Liver (tissue), 9 donors: ENCODE data around the gene TMEM47. TPM values are rescaled to one million over a fixed set of nuclear protein-coding genes. Genes with fewer than 3 reads are reported as not detected.

Source experiments
- DNase-seq: peaks from one replicate; pipeline ENCODE4 v3.0.0-alpha.2; 2017; ENCODE audit warnings: low spot score
- H3K27ac ChIP-seq, 2 donors: one replicate each; pipeline ENCODE4 v1.7.0; 2013; ENCODE audit warnings: inconsistent platforms in 2 of 2, low read length in 2 of 2, control low read depth in 1 of 2, low read depth in 1 of 2, mild to moderate bottlenecking in 1 of 2
- H3K27me3 ChIP-seq, 4 donors: one replicate each; pipeline versions ENCODE4 v1.6.1 to v1.7.0; 2013; ENCODE audit warnings: low read length in 3 of 4, inconsistent platforms in 1 of 4, mild to moderate bottlenecking in 1 of 4, moderate library complexity in 1 of 4; ENCODE audit not compliant: control insufficient read depth in 4 of 4, insufficient read depth in 4 of 4
- H3K36me3 ChIP-seq, 4 donors: one replicate each; pipeline versions ENCODE4 v1.6.1 to v1.7.0; 2013; ENCODE audit warnings: low read length in 3 of 4, mild to moderate bottlenecking in 3 of 4, low read depth in 1 of 4, moderate library complexity in 1 of 4; ENCODE audit not compliant: control insufficient read depth in 4 of 4, insufficient read depth in 3 of 4
- H3K4me1 ChIP-seq, 4 donors: one replicate each; pipeline versions ENCODE4 v1.6.1 to v1.7.0; 2013; ENCODE audit warnings: low read length in 3 of 4, mild to moderate bottlenecking in 3 of 4, moderate library complexity in 1 of 4; ENCODE audit not compliant: control insufficient read depth in 4 of 4, insufficient read depth in 4 of 4
- H3K4me3 ChIP-seq, 3 donors: one replicate each; pipeline versions ENCODE4 v1.6.1 to v1.7.0; 2013; ENCODE audit warnings: low read length in 3 of 3, control low read depth in 1 of 3, low read depth in 1 of 3, mild to moderate bottlenecking in 1 of 3
- H3K9ac ChIP-seq, 2 donors: one replicate each; pipeline ENCODE4 v1.7.0; 2013; ENCODE audit warnings: low read length in 2 of 2, mild to moderate bottlenecking in 2 of 2, moderate library complexity in 2 of 2, control low read depth in 1 of 2, low read depth in 1 of 2
- H3K9me3 ChIP-seq, 4 donors: one replicate each; pipeline versions ENCODE4 v1.6.1 to v1.7.0; 2013; ENCODE audit warnings: low read length in 3 of 4; ENCODE audit not compliant: control insufficient read depth in 4 of 4
- EGR1 ChIP-seq, 2 donors: IDR thresholded peaks; 2 replicates each; pipeline ENCODE4 v1.6.1; 2016 to 2018; ENCODE audit warnings: antibody characterized with exemption in 2 of 2, low read depth in 2 of 2
- GABPA ChIP-seq, 2 donors: IDR thresholded peaks in 1 of 2; conservative IDR thresholded peaks in 1 of 2; 2 replicates each; pipeline ENCODE4 v1.6.1; 2016; ENCODE audit warnings: antibody characterized with exemption in 2 of 2, mild to moderate bottlenecking in 1 of 2, moderate library complexity in 1 of 2
- HNF4A ChIP-seq, 2 donors: conservative IDR thresholded peaks; 2 replicates each; pipeline ENCODE4 v1.6.1; 2016; ENCODE audit warnings: antibody characterized with exemption in 2 of 2, mild to moderate bottlenecking in 2 of 2
- HNF4G ChIP-seq: IDR thresholded peaks from 2 replicates; pipeline ENCODE4 v1.6.1; 2016; ENCODE audit warnings: antibody characterized with exemption
- MAX ChIP-seq: IDR thresholded peaks from 2 replicates; pipeline ENCODE4 v1.6.1; 2016; ENCODE audit warnings: antibody characterized with exemption
- NR2F2 ChIP-seq: IDR thresholded peaks from 2 replicates; pipeline ENCODE4 v1.6.1; 2016; ENCODE audit warnings: antibody characterized with exemption
- RAD21 ChIP-seq, 2 donors: IDR thresholded peaks; 2 replicates each; pipeline ENCODE4 v1.6.1; 2016; ENCODE audit warnings: antibody characterized with exemption in 2 of 2, mild to moderate bottlenecking in 2 of 2
- SP1 ChIP-seq: IDR thresholded peaks from 2 replicates; pipeline ENCODE4 v1.6.1; 2018; ENCODE audit warnings: antibody characterized with exemption, mild to moderate bottlenecking
- YY1 ChIP-seq: IDR thresholded peaks from 2 replicates; pipeline ENCODE4 v1.6.1; 2016; ENCODE audit warnings: antibody characterized with exemption, mild to moderate bottlenecking
- ZBTB33 ChIP-seq: IDR thresholded peaks from 2 replicates; pipeline ENCODE4 v1.6.1; 2016; ENCODE audit warnings: antibody characterized with exemption
- WGBS: extraction: QIAGEN DNeasy Blood & Tissue Kit; methylation state at CpG from one replicate; pipeline ENCODE4 v1.1.7; 2013; 5-methylcytosine and 5-hydroxymethylcytosine counted together
- polyA plus RNA-seq, 2 donors: library from polyadenylated mRNA; stranded (reverse) in 1 of 2; unstranded in 1 of 2; fragments of 200-250 nt in 1 of 2; fragments of >200 nt in 1 of 2; fragmentation: Nextera tagmentation in 1 of 2; extraction: Ambion mirVana in 1 of 2; gene quantifications; one replicate each; pipeline versions ENCODE4 v1.2.1 to v1.2.3, GENCODE V29; 2013 to 2015
- total RNA-seq, 2 donors: library from RNA; depleted of rRNA; stranded (reverse); fragments of >200 nt; gene quantifications; one replicate each; pipeline ENCODE4 v1.2.3, GENCODE V29; 2014
- TF ChIP-seq, protein P1 (sequence below): fragments of 150-350 bp; IDR thresholded peaks from 2 replicates; pipeline ENCODE4 v1.5.1; 2017; ENCODE audit warnings: improper control_type of control experiment, low read depth, low read length; ENCODE audit not compliant: missing input control
- donor health status: healthy.
- donor health status: healthy.
- donor health status: healthy.
- donor health status: healthy.
- donor health status: healthy.

Gene TMEM47
- total and polyA plus RNA-seq, 4 donors, result 7.1 to 13.4 (median 9.5) TPM

DNA sequence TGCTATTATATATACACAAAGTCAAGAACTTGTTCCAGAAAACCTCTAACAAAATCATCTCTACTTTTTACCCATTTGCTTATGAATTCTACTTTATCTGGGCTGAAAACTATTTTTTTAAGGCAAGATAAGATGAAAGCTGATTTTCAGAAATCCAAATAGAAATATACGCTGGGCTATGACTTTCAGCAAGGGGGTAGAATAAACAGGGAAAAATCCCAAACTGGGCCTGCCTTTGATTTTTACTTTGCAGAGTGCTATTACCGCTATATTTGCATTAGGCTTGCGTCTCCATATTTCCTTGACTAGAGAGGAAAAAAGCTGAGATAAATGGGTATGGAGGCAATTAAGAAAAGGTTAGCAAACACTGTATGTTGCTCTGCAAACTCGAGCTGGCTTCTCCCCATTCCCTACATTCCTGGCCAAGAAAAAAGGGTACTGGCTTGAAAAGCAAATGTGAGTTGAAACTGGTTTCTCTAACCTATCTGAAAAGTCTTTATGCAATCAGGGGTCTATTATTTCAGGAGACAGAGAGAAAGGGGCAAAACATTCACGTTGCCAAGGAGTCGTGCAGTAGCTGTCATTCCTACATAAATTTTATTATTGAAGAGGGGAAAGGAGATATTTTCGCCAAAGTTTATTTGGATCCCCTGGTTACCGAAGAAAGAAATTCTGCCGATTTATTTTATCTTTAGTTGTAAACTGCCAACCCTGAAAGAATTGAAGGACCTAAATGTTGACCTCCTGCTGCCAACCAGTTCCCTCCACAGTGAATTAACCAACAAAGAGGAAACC lies 2.2 kb downstream of the TMEM47 start:
- 10% methylated on average over 9 of the region's 9 CpGs for WGBS
- Histone ChIP-seq H3K4me3 (peak overlapping the region in 2 of 3 donors; percentile 35 to 72), H3K4me1 (peaks cover 0 to 7% (median 0%) of the 10 kb centered on the region in 4 donors), H3K27ac (peak overlapping the region; percentile 47 to 67), H3K27me3 (no peaks in the 10 kb centered on the region), H3K9ac (peak overlapping the region in 1 of 2 donors; percentile 39), H3K36me3 (no peaks in the 10 kb centered on the region), H3K9me3 (no peaks in the 10 kb centered on the region)
- DNase-seq, result no peak
- TF ChIP-seq, protein P1, sequence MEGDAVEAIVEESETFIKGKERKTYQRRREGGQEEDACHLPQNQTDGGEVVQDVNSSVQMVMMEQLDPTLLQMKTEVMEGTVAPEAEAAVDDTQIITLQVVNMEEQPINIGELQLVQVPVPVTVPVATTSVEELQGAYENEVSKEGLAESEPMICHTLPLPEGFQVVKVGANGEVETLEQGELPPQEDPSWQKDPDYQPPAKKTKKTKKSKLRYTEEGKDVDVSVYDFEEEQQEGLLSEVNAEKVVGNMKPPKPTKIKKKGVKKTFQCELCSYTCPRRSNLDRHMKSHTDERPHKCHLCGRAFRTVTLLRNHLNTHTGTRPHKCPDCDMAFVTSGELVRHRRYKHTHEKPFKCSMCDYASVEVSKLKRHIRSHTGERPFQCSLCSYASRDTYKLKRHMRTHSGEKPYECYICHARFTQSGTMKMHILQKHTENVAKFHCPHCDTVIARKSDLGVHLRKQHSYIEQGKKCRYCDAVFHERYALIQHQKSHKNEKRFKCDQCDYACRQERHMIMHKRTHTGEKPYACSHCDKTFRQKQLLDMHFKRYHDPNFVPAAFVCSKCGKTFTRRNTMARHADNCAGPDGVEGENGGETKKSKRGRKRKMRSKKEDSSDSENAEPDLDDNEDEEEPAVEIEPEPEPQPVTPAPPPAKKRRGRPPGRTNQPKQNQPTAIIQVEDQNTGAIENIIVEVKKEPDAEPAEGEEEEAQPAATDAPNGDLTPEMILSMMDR, result no peak
- TF ChIP-seq MAX, result no peak
- no peak for TF ChIP-seq GABPA (IDR thresholded peaks at IDR 0.05 in 1 of 2, conservative IDR thresholded peaks at IDR 0.05 in 1 of 2)
- TF ChIP-seq YY1, result no peak
- TF ChIP-seq HNF4A (conservative IDR thresholded peaks at IDR 0.05), result no peak
- TF ChIP-seq EGR1 (IDR thresholded peaks at IDR 0.05; ENCODE audit: low read depth in 2 of 2), result no peak
- TF ChIP-seq ZBTB33, result no peak
- TF ChIP-seq SP1, result no peak
- no peak for TF ChIP-seq RAD21 (IDR thresholded peaks at IDR 0.05)

DNA sequence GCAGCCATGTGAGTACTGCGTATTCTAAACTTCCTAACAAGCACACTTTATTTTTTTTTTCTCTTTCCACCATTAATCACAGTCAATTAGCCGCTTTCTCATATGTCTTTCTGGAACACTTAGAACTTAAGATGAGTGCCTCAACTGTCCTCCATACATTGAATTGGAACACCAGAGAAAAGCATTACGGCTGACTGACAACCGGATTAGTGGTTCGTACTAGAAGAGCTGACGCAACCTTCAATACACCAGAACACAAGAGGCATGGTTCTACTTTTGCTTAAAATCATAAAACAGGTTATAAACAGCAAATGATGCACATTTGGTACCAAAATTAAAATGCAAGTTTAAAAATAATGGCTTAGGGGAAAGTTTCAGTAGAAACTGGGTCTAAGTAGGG lies 3.3 kb downstream of the TMEM47 start:
- peak overlapping the region; percentile 27 to 43 for H3K9ac ChIP-seq
- no peaks in the 10 kb centered on the region for H3K9me3 ChIP-seq
- no peaks in the 10 kb centered on the region for H3K36me3 ChIP-seq
- H3K27me3 ChIP-seq, result no peaks in the 10 kb centered on the region
- WGBS, result 30% methylated on average over 6 of the region's 6 CpGs
- TF ChIP-seq MAX, result no peak
- TF ChIP-seq YY1, result peak; percentile 11
- peak overlapping the region; percentile 31 to 67 for H3K27ac ChIP-seq
- peaks cover 0 to 7% (median 0%) of the 10 kb centered on the region in 4 donors for H3K4me1 ChIP-seq
- H3K4me3 ChIP-seq, result peak overlapping the region; percentile 23 to 72 (median 42)
- no peak for DNase-seq

DNA sequence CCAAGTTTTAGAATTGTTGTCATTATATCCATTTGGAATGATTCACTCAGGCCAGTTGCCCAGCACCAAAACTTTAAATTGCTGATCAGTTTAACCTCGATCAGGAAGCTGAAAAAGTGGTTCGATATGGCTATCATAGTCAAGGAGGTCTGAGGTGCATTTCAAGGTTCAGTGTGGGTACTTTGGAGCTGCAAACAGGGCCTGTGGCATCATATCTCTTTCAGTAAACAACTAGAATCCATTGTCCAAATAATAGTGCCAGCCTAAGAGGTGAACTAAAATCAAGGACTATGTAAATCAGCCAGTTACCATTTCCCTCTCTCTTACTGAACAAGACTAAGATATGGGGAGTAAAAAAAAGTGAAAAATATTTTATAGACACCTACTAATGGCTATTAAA lies 14.2 kb downstream of the TMEM47 start:
- no peaks in the 10 kb centered on the region for H3K36me3 ChIP-seq
- H3K4me1 ChIP-seq, result peaks cover 0 to 9% (median 3%) of the 10 kb centered on the region in 4 donors
- no peaks in the 10 kb centered on the region for H3K27me3 ChIP-seq
- H3K9me3 ChIP-seq, result no peaks in the 10 kb centered on the region
- WGBS, result 44% methylated on average over 2 of the region's 2 CpGs
- no peak overlapping the region for H3K9ac ChIP-seq
- no peak overlapping the region for H3K27ac ChIP-seq
- no peak for DNase-seq
- no peak overlapping the region for H3K4me3 ChIP-seq
- TF ChIP-seq HNF4A (conservative IDR thresholded peaks at IDR 0.05) (peak; percentile 56 to 59), NR2F2 (no peak), GABPA (IDR thresholded peaks at IDR 0.05 in 1 of 2, conservative IDR thresholded peaks at IDR 0.05 in 1 of 2) (no peak), HNF4G (no peak), YY1 (peak; percentile 20), RAD21 (IDR thresholded peaks at IDR 0.05) (no peak)
